ENCODE data around the gene ATF7. TPM values are rescaled to one million over a fixed set of nuclear protein-coding genes. Genes with fewer than 3 reads are reported as not detected.
"Not testable (repeated sequence)": the region's sequence is repeated elsewhere in the genome, so short reads cannot be mapped to it uniquely, and the experiment has no call there.

Gene ATF7
- polyA plus RNA-seq, 2 of the 4 experiments (the other 2 are of a cell fraction), result 22.9 to 38.9 TPM

- TF ChIP-seq CTCF (IDR thresholded peaks at IDR 0.05) (0 out of 3 replicates have a peak, but pooled peaks have one; percentile 4), HDAC2 (IDR thresholded peaks at IDR 0.05) (no peak), KDM5A (IDR thresholded peaks at IDR 0.05) (no peak), MAX (IDR thresholded peaks at IDR 0.05) (0 out of 2 replicates have a peak, but pooled peaks have one; percentile 21), ZFP36 (IDR thresholded peaks at IDR 0.05; ENCODE audit: borderline replicate concordance, partially characterized antibody) (no peak), HOXA7 (CRISPR knock-in tag; IDR thresholded peaks at IDR 0.05) (no peak), FOSB (CRISPR knock-in tag; IDR thresholded peaks at IDR 0.05) (0 out of 2 replicates have a peak, but pooled peaks have one; percentile 32)
Observed at GRCh38 chr12:53481939-53482586, 144.1 kb downstream of the ATF7 start (continued).

- POLR2A ChIA-PET, result interaction anchor here (0.6 to 6.9 kb wide), 6 partner anchors 9 to 160 kb away, joined by 4 to 34 read pairs (median 9); partner anchors contain the start of genes AAAS, MAP3K12 and TARBP2
- H3K9me3 ChIP-seq; FAIRE-seq; H3K27ac ChIP-seq; ATAC-seq; DNase-seq (ENCODE audit: low read depth in 1 of 2, low spot score in 1 of 2); H3K4me2 ChIP-seq; H3K4me3 ChIP-seq: not testable (repeated sequence)
- CTCF ChIA-PET, result interaction anchor here (0.9 to 3.4 kb wide), 10 partner anchors 9 to 160 kb away, joined by 3 to 24 read pairs (median 6); partner anchors contain the start of genes AAAS and NPFF
- H3K4me1 ChIP-seq, result peaks cover 42% of the 10 kb centered on the region
- 66% methylated on average over 6 of the region's 6 CpGs for WGBS (ENCODE audit: missing lambda C conversion rate)
Observed at GRCh38 chr12:53481458-53481857, 144.7 kb downstream of the ATF7 start.

GRCh38 chr12:53480491-53481442, 145.4 kb downstream of the ATF7 start:
- DNase-seq (ENCODE audit: low read depth in 1 of 2, low spot score in 1 of 2) (no peak), ATAC-seq (no peak), FAIRE-seq (no peak)
- Histone ChIP-seq H3K4me1 (peaks cover 49% of the 10 kb centered on the region), H3K4me2 (no peak overlapping the region), H3K27ac (no peak overlapping the region), H3K4me3 (no peak overlapping the region), H3K9me3 (no peaks in the 10 kb centered on the region)
- no peak for TF ChIP-seq ZNF302 (CRISPR knock-in tag; IDR thresholded peaks at IDR 0.05)
- peak; percentile 36; the same call in 1 of the 2 replicates for TF ChIP-seq TFCP2L1 (CRISPR knock-in tag; IDR thresholded peaks at IDR 0.05)
- no peak for TF ChIP-seq ZSCAN20 (CRISPR knock-in tag; IDR thresholded peaks at IDR 0.05)
- TF ChIP-seq HOXB5 (CRISPR knock-in tag; IDR thresholded peaks at IDR 0.05), result no peak
- TF ChIP-seq POLR2AphosphoS2 (conservative IDR thresholded peaks at IDR 0.05; ENCODE audit: low read length), result peak; percentile 90
- peak in 1 of 2 experiments; percentile 44; a peak in 1 of 5 replicates for TF ChIP-seq JUN (IDR thresholded peaks at IDR 0.05)
- ChIA-PET CTCF (interaction anchor here (0.9 to 3.4 kb wide), 8 partner anchors 9 to 160 kb away, joined by 3 to 24 read pairs (median 8); partner anchors contain the start of genes AAAS and NPFF), POLR2A (interaction anchor here (0.7 to 6.9 kb wide), 5 partner anchors 8 to 159 kb away, joined by 3 to 34 read pairs (median 10); partner anchors contain the start of genes AAAS, MAP3K12 and TARBP2)
- 73% methylated on average over 12 of the region's 12 CpGs for WGBS (ENCODE audit: missing lambda C conversion rate)

GRCh38 chr12:53479331-53479730, 146.9 kb downstream of the ATF7 start:
- FAIRE-seq (no peak), ATAC-seq (no peak), DNase-seq (ENCODE audit: low read depth in 1 of 2, low spot score in 1 of 2) (no peak)
- H3K4me1 ChIP-seq, result peaks cover 56% of the 10 kb centered on the region
- ChIA-PET CTCF (interaction anchor here (0.7 to 5.0 kb wide), 6 partner anchors 9 to 267 kb away, joined by 3 to 46 read pairs (median 5); no protein-coding TSS in a partner anchor), POLR2A (interaction anchor here (1.2 to 2.7 kb wide), 2 partner anchors 21 to 127 kb away, joined by 3 to 10 read pairs; partner anchors contain the start of gene TARBP2)
- H3K27ac ChIP-seq, result no peak overlapping the region
- WGBS (ENCODE audit: missing lambda C conversion rate), result 92% methylated on average over 5 of the region's 5 CpGs
- no peak overlapping the region for H3K4me2 ChIP-seq
- H3K4me3 ChIP-seq, result no peak overlapping the region
- TF ChIP-seq ZFP36 (IDR thresholded peaks at IDR 0.05; ENCODE audit: borderline replicate concordance, partially characterized antibody), result no peak
- no peak for TF ChIP-seq HOXB13 (CRISPR knock-in tag; IDR thresholded peaks at IDR 0.05; ENCODE audit: low read depth)
- TF ChIP-seq ZC3H11A (IDR thresholded peaks at IDR 0.05), result no peak
- TF ChIP-seq MAFK (IDR thresholded peaks at IDR 0.05; ENCODE audit: partially characterized antibody), result peak; percentile 81
- TF ChIP-seq BCL3 (IDR thresholded peaks at IDR 0.05), result 0 out of 3 replicates have a peak, but pooled peaks have one; percentile 22
- no peak for TF ChIP-seq RAD21 (conservative IDR thresholded peaks at IDR 0.05 in 1 of 2, IDR thresholded peaks at IDR 0.05 in 1 of 2)
- TF ChIP-seq RNF2 (IDR thresholded peaks at IDR 0.05; ENCODE audit: borderline replicate concordance, low read depth), result no peak
- H3K9me3 ChIP-seq, result no peaks in the 10 kb centered on the region
